B cell (primary cell): ENCODE measurements around the gene COL4A5. TPM values are rescaled to one million over a fixed set of nuclear protein-coding genes. Genes with fewer than 3 reads are reported as not detected.

Source experiments
- ATAC-seq: fragments of 200-7000 bp; cut with Tn5 transposase; one replicate; pipeline ENCODE4 v1.10.0; 2021; ENCODE audit warnings: low read depth, mild to moderate bottlenecking, moderate number of reproducible peaks, moderate library complexity
- CTCF ChIA-PET: fragments of 350-600 bp; sonication (Branson Sonifier 250); formaldehyde crosslinking; loops from one replicate; lab custom pipeline; 2021; ENCODE audit warnings: antibody characterized with exemption, inconsistent platforms; lab: Charles Lee
- POLR2A ChIA-PET: fragments of 350-600 bp; sonication (Branson Sonifier 250); formaldehyde crosslinking; loops from one replicate; lab custom pipeline; 2021; ENCODE audit warnings: antibody characterized with exemption; lab: Charles Lee
- DNase-seq: peaks from one replicate; pipeline ENCODE4 v3.0.0; 2013
- H2AFZ ChIP-seq: 2 replicates; pipeline ENCODE4 v1.6.1; 2012; ENCODE audit warnings: mild to moderate bottlenecking, low read depth, low read length; ENCODE audit not compliant: insufficient read depth, poor library complexity, severe bottlenecking
- H3K27ac ChIP-seq, 2 donors: 1 replicate in 1 of 2; 2 replicates in 1 of 2; pipeline ENCODE4 v1.5.1; 2012 to 2013; ENCODE audit warnings: low read length in 2 of 2, mild to moderate bottlenecking in 2 of 2, moderate library complexity in 1 of 2
- H3K27me3 ChIP-seq, 4 experiments: fragments of 200-600 bp in 1 of 4; sonication (generic) in 1 of 4; replicated peaks in 1 of 4; 1 replicate in 2 of 4; 2 replicates in 2 of 4; pipeline versions ENCODE4 v1.6.1 to v1.7.0; 2013 to 2016; ENCODE audit warnings: low read length in 3 of 4, mild to moderate bottlenecking in 2 of 4, mixed read lengths in 1 of 4, moderate library complexity in 1 of 4; ENCODE audit not compliant: insufficient read depth in 4 of 4, control insufficient read depth in 3 of 4; ENCODE audit errors: control extremely low read depth in 1 of 4
- H3K36me3 ChIP-seq, 2 experiments: replicated peaks in 1 of 2; 1 replicate in 1 of 2; 2 replicates in 1 of 2; pipeline versions ENCODE4 v1.6.1 to v1.7.1; 2013; ENCODE audit warnings: low read length in 1 of 2; ENCODE audit not compliant: insufficient read depth in 2 of 2, control insufficient read depth in 1 of 2; ENCODE audit errors: control extremely low read depth in 1 of 2, extremely low read depth in 1 of 2
- H3K4me1 ChIP-seq, 2 donors: fragments of 200-600 bp in 1 of 2; sonication (generic) in 1 of 2; 1 replicate in 1 of 2; 2 replicates in 1 of 2; pipeline versions ENCODE4 v1.5.1 to v1.6.1; 2013 to 2017; ENCODE audit warnings: low read length in 2 of 2; ENCODE audit not compliant: control insufficient read depth in 2 of 2, insufficient read depth in 2 of 2
- H3K4me2 ChIP-seq: replicated peaks from 2 replicates; pipeline ENCODE3; 2012; ENCODE audit warnings: mild to moderate bottlenecking, low read depth, low read length; ENCODE audit not compliant: poor library complexity, severe bottlenecking
- H3K4me3 ChIP-seq, 5 experiments: fragments of 200-600 bp in 1 of 5; sonication (generic) in 1 of 5; 1 replicate in 3 of 5; 2 replicates in 2 of 5; pipeline versions ENCODE4 v1.5.1 to v1.7.0; 2011 to 2016; ENCODE audit warnings: low read length in 4 of 5, mild to moderate bottlenecking in 4 of 5, low read depth in 2 of 5, control low read depth in 1 of 5, moderate library complexity in 1 of 5; ENCODE audit not compliant: insufficient read depth in 1 of 5; ENCODE audit errors: control extremely low read depth in 1 of 5, extremely low read depth in 1 of 5
- H3K79me2 ChIP-seq: fragments of 200-600 bp; sonication (generic); one replicate; pipeline ENCODE4 v1.6.0; 2016; ENCODE audit warnings: low read length; ENCODE audit not compliant: control insufficient read depth, insufficient read depth
- H3K9ac ChIP-seq: fragments of 200-600 bp; sonication (generic); 2 replicates; pipeline ENCODE4 v1.6.1; 2017; ENCODE audit warnings: mild to moderate bottlenecking, low read length, moderate library complexity
- H3K9me3 ChIP-seq, 3 donors: one replicate each; pipeline versions ENCODE4 v1.6.1 to v1.7.1; 2013; ENCODE audit warnings: low read length in 2 of 3; ENCODE audit not compliant: control insufficient read depth in 2 of 3, insufficient read depth in 1 of 3; ENCODE audit errors: control extremely low read depth in 1 of 3
- H4K20me1 ChIP-seq: 2 replicates; pipeline ENCODE4 v1.6.0; 2012; ENCODE audit warnings: mild to moderate bottlenecking, low read length; ENCODE audit not compliant: insufficient read depth, control insufficient read depth, poor library complexity, severe bottlenecking
- H3K27ac Mint-ChIP-seq: one replicate; pipeline ENCODE4 v1.8.0; 2021; ENCODE audit warnings: mixed read lengths
- H3K27me3 Mint-ChIP-seq: one replicate; pipeline ENCODE4 v1.8.0; 2021; ENCODE audit warnings: mixed read lengths
- H3K4me1 Mint-ChIP-seq: one replicate; pipeline ENCODE4 v1.8.0; 2021; ENCODE audit warnings: mixed read lengths
- H3K4me3 Mint-ChIP-seq: one replicate; pipeline ENCODE4 v1.8.0; 2021; ENCODE audit warnings: mixed read lengths
- H3K9me3 Mint-ChIP-seq: one replicate; pipeline ENCODE4 v1.8.0; 2022; ENCODE audit warnings: mixed read lengths; ENCODE audit not compliant: insufficient read depth
- CTCF ChIP-seq: fragments of 200-600 bp; IDR thresholded peaks from one replicate; pipeline ENCODE4 v1.8.0; 2022; ENCODE audit warnings: antibody characterized with exemption, mild to moderate bottlenecking
- EZH2 ChIP-seq: IDR thresholded peaks from 2 replicates; pipeline ENCODE4 v1.6.1; 2012; ENCODE audit warnings: borderline replicate concordance, low read depth, mild to moderate bottlenecking, moderate library complexity, low read length; ENCODE audit not compliant: insufficient read depth, poor library complexity, severe bottlenecking
- WGBS: methylation state at CpG from one replicate; pipeline ENCODE4 v1.1.5; 2013; ENCODE audit warnings: missing lambda C conversion rate; ENCODE audit not compliant: insufficient coverage; 5-methylcytosine and 5-hydroxymethylcytosine counted together
- intact Hi-C: fragments of 100-400 bp; cut with micrococcal nuclease; formaldehyde crosslinking; loops from one replicate; pipeline ENCODE4 v1.10.0; 2022
- polyA plus RNA-seq: library from polyadenylated mRNA; depleted of rRNA; stranded (reverse); fragments of >200 nt; gene quantifications from 2 replicates; pipeline ENCODE4 v1.2.3, GENCODE V29; 2012
- total RNA-seq, 2 donors: library from RNA; stranded (reverse); fragments of 120-200 nt in 1 of 2; gene quantifications; 1 replicate in 1 of 2; 2 replicates in 1 of 2; pipeline versions ENCODE4 v1.2.3 to v1.2.4, GENCODE V29; 2013 to 2022

COL4A5 gene
- total and polyA plus RNA-seq, 2 donors (not counting 1 experiment from before 2014, with no cell fraction given), result not detected

- TF ChIP-seq CTCF (no peak), EZH2 (no peak)
- no peaks in the 10 kb centered on the region for H3K9me3 Mint-ChIP-seq
- no peak overlapping the region for H2AFZ ChIP-seq
- H3K4me2 ChIP-seq, result no peak overlapping the region
- H3K4me1 Mint-ChIP-seq, result no peaks in the 10 kb centered on the region
- H3K27ac Mint-ChIP-seq, result no peak overlapping the region
- no peak overlapping the region for H3K4me3 Mint-ChIP-seq
- no peaks in the 10 kb centered on the region for H3K36me3 ChIP-seq
- intact Hi-C loops, result no loop called here
- no peak for ATAC-seq
- H3K4me3 ChIP-seq, result no peak overlapping the region
- ChIA-PET CTCF (no interaction called here), POLR2A (no interaction called here)
- no peak overlapping the region for H3K9ac ChIP-seq
- no CpG with 5 or more reads among the region's 6 CpGs for WGBS
- DNase-seq, result no peak
- no peak overlapping the region for H3K27ac ChIP-seq
- no peaks in the 10 kb centered on the region for H3K27me3 Mint-ChIP-seq
- H3K27me3 ChIP-seq, result no peaks in the 10 kb centered on the region
- H4K20me1 ChIP-seq, result no peaks in the 10 kb centered on the region
- no peaks in the 10 kb centered on the region for H3K9me3 ChIP-seq
- no peaks in the 10 kb centered on the region for H3K79me2 ChIP-seq
- H3K4me1 ChIP-seq, result no peaks in the 10 kb centered on the region
These were observed 41.8 kb upstream of the COL4A5 start for GRCh38 chrX:108397627-108398391.

GRCh38 chrX:108399418-108400165 lies 40.0 kb upstream of the COL4A5 start:
- no peak for ATAC-seq
- H4K20me1 ChIP-seq, result no peaks in the 10 kb centered on the region

More at GRCh38 chrX:108399418-108400165, 40.0 kb upstream of the COL4A5 start:
- Histone ChIP-seq H3K4me3 (no peak overlapping the region), H3K9me3 (no peaks in the 10 kb centered on the region), H3K4me1 (no peaks in the 10 kb centered on the region), H3K27ac (no peak overlapping the region), H2AFZ (no peak overlapping the region), H3K27me3 (no peaks in the 10 kb centered on the region), H3K9ac (no peak overlapping the region), H3K4me2 (no peak overlapping the region), H3K79me2 (no peaks in the 10 kb centered on the region), H3K36me3 (no peaks in the 10 kb centered on the region)
- H3K27me3 Mint-ChIP-seq, result no peaks in the 10 kb centered on the region
- no peak overlapping the region for H3K27ac Mint-ChIP-seq
- no peaks in the 10 kb centered on the region for H3K4me1 Mint-ChIP-seq
- no peak overlapping the region for H3K4me3 Mint-ChIP-seq
- WGBS, result no CpG with 5 or more reads among the region's 1 CpG
- POLR2A ChIA-PET, result no interaction called here
- no peaks in the 10 kb centered on the region for H3K9me3 Mint-ChIP-seq
- intact Hi-C loops, result no loop called here
- CTCF ChIA-PET, result no interaction called here
- TF ChIP-seq EZH2 (no peak), CTCF (no peak)
- no peak for DNase-seq
